HG03175 (cell line): ENCODE measurements around the gene SLC5A9.
"Not testable (repeated sequence)": the region's sequence is repeated elsewhere in the genome, so short reads cannot be mapped to it uniquely, and the experiment has no call there.

ENCODE experiments used
- ATAC-seq: cut with Tn5 transposase; IDR thresholded peaks from one replicate; pipeline ENCODE4 v1.9.1; 2021; ENCODE audit warnings: mild to moderate bottlenecking, moderate library complexity; ENCODE audit not compliant: unreplicated experiment

Gene SLC5A9

DNA sequence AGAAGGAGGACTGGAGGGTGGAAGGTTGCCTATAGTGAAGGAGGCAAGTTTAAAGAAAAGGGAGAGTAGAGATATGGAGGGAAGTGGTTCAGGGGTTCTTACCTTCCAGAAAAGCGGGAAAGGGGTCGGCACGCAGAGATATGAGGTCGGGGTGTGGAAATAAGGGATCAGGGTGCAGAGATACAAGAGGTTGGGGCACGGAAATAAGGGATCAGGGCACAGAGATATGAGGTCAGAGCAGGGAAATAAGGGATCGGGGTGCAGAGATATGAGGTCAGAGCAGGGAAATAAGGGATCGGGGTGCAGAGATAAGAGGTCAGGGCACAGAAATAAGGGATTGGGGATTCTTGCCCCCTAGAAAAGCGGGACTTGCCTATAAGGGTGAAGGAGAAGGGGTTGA lies 9.1 kb upstream of the SLC5A9 start:
- not testable (repeated sequence) for ATAC-seq

DNA sequence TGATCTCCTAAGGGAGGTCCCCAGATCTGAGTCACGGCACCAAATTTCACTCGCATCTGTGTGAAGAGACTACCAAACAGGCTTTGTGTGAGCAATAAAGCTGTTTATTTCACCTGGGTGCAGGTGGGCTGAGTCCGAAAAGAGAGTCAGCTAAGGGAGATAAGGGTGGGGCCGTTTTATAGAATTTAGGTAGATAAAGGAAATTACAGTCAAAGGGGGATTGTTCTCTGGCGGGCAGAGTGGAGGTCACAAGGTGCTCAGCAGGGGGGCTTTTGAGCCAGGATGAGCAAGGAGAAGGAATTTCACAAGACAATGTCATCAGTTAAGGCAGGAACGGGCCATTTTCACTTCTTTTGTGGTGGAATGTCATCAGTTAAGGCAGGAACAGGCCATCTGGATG lies 8.2 kb upstream of the SLC5A9 start:
- not testable (repeated sequence) for ATAC-seq

DNA sequence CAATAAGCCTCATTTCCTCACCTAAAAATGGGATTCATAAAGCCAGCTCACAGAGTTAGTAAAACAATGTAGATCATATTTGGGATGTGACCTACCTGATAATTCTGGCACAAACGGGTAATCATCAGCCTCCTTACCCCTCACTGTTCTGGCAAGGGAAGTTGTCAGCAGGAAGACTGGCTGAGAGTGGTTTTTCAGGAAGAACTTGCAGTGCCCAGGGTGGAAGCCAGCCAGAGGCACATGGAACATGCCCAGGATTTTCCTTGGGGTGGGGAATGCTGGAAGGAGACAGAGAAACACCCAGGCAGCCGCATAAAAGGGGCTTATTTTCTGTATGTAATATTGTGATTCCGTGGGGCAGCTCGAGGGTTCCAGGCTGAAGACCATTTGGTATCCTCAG lies 7.7 kb upstream of the SLC5A9 start:
- no peak for ATAC-seq

DNA sequence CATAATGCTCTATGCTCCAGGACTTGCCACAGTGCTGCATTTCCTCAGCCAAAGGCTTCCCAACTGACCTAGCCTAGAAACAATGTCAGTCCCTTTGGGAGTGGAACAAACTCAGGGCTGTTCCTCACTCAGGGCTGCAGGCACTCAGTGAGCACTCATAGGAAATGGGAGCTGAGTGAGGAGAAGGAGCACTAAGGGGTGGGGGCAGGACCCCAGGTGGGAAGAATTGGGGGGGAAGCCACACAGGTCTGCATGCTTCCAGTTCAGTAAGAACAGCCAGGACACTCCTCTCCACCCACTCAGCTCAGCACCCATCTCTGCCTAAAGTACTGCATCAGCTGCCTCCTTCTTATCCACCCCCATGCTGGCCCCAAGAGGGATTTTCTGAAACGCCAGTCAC lies 7.3 kb upstream of the SLC5A9 start:
- no peak for ATAC-seq

DNA sequence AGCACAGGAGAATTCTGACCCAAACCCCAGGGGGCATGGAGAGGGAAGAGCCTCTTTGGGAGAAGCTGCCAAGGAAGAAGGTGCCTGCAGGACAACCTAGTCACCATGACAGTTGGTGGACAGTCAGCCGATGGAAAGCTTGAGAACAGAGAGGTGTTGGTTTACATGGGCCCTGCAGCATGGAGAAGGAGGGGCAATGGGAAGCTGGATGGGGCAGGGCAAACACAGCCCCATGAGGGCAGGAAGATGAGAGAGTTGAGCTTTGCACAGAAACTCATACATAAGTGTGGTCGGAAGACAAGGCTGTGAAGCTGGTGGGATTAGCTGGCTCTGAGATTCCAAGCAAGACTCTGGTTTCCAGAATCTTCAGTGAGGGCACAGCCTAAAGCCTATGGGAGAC lies 6.6 kb upstream of the SLC5A9 start:
- ATAC-seq = no peak

DNA sequence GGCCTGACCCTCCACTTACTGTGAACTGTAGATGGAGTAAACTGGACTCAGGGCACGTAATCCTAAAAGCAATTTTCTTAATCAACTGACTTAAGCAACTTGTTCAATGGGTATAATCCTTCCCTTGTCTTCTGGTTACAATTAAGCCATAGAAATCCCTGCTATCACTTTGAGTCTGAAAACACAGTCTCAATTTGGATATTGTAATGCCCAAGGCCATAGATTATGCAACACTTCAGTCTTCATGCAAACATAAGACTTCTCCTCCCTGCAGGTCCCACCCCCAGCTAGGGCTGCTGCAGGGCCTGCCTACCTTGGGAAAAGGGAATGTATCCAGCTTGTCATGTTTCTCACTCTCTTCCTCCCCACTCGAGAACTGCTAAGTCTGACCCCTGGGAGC lies 6.2 kb upstream of the SLC5A9 start:
- ATAC-seq = no peak

DNA sequence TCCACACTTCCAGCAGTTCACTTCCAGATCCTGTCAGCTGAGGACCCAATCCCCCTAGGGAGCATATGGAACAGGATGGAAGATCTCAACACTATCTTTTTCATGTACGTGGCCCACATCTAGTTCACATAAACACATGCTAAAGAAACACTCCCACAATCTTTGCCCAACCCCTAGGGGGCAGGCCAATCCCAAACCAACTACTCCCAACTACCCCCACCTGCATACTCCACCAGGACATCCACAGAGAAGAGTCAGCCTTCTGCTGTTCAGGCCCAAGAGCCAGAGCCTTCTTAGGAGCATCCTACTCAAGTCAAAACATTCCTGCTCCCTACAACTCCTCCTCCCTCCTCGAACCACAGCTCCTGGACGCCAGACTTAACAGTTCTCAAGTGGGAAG lies 5.6 kb upstream of the SLC5A9 start:
- ATAC-seq = no peak

DNA sequence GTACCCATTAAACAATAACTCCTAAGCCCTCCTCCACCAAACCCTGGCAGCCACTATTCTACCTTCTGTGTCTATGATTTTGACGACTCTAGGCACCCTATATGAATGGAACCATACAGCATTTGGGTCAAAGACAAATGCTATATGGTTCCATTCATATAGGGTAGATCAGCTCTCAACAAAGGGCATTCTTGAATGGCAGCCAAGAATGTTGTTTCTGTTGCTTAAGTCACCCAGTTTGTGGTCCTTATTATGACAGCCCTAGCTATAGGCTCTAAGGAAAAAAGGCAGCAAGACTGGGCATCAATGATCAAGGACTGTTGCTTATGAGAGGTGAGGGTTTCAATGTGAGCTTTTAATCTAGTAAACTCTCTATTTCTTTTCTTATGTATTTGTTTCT lies 4.7 kb upstream of the SLC5A9 start:
- no peak for ATAC-seq

DNA sequence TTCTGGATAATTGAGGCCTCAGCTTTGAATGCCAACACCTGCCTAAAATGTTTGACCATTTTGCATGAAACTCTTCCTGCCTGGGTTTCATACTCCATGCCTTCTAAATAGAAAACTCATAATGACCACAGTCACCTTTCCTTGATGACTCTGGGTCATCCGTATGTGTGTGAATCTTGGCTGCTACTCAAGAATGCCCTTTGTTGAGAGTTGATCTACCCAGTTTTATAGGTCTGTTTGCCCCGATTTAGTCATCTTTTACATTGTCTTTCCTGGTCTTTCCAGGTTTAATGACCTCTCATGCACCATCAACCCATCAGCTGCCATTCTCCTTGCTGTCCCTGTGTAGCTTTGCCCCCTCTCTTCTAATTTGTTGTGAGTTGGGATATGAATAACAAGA lies 2.7 kb upstream of the SLC5A9 start:
- ATAC-seq = no peak

DNA sequence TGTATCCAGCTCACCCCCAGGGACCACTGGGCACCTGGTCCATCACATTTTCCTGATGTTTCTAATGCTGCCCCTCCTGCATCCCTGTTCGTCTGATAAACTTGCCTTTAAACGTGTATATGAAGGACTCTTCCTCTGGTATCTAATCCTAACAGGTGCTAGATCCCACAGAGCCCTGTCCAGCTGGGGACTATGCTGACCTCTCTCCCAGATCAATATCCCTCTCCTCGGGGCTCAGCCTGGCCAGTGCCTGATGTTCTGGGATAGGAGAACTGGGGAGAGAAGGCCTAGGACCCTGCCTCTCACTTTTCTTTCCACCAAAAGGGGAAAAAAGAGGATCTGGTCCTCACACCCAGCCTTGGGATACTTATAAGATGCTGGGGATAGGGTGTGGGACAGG lies 1.4 kb upstream of the SLC5A9 start:
- no peak for ATAC-seq

DNA sequence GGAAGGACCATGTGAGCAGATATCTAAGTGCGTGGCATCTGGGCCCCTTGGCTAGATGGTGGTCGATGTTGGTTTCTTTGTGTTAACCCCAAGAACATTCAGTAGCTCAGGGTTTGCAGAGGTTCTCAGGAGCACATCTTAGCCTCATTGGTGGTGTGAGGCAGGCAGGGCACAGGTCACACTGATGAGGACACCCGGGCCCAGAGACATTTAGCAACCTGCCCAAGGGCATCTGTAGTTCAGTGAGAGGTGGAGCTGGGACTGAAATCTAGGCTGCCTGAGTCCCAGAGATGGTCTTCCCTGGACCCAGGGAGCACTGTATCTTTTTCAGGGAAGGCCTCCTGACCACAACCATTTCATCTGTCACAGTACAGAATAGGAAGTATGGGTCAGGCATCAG lies 859 bp upstream of the SLC5A9 start:
- ATAC-seq = no peak

DNA sequence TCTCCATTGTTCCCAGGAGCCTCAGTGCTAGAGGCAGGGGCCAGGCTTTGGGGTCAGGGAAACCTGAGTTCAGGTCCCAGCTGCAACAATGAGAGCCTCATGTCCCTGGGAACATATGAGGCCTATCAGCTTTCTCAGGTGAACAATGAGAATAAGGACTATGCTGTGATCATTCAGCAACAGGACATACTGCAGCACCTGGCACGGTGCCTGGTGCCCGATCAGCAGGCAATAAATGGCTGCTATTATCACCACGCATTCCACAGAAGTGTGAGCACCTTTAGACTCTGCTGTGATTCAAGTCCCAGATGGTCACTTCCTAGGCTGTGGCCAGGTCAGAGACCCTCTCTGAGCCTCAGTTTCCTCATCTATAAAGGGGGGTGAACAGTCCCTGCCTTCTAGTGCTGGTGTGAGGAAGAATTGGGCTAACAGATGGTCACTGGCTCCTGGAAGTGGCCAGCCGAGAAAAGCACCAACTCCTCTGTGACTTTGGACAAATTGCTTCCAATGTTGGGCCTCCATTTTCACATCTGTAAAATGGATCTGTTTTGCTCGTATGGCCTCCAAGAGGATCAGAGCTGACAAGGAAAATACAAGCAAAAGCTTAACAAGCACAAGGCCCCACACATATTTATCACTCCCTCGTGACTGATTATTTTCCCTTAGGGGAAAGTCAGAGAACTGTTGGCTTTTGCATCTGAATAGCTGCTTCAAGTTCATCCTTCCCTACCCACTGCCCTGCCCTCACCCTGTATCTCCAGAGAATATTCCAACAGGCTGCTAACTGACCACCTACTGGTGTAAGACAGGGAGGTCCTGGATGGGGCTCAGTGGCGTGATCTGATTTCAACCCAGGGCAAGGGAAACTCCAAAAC lies 1.1 kb downstream of the SLC5A9 start:
- no peak for ATAC-seq

DNA sequence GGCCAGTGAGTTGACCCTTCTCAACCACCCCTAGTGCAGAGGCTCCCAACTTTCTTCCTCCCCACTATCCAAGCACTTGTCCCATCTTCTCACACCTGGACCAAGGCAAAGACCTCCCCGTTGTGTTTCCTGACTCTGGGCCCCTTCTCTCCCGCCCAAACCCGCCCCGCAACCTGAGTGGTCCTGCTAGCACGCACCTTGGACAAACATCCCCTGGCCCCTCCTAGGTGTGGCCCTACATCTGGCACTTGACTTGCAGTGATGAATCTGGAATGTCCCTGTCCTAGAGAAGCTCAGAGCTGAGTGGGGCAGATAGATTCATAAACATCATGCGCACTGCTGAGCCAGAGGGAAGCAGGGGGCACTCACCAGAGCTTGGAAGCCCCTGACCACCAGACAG lies 2.3 kb downstream of the SLC5A9 start:
- ATAC-seq = no peak

DNA sequence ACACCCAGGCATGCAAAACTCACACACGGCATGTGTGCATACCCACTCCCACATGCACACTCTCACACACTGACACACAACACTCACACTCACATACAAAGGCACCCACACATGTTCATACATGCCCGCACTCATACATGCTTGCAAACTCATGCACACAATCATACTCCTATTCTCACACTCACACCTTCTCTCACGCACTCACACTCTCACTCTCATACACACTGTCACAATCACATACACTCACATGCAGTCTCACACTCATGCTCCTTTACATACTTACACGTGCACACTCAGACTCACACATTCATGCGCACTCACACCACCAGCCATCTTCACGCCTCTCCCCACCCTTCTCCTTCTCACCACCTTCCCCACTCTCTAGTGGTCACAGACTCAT lies 3.1 kb downstream of the SLC5A9 start:
- ATAC-seq = no peak

DNA sequence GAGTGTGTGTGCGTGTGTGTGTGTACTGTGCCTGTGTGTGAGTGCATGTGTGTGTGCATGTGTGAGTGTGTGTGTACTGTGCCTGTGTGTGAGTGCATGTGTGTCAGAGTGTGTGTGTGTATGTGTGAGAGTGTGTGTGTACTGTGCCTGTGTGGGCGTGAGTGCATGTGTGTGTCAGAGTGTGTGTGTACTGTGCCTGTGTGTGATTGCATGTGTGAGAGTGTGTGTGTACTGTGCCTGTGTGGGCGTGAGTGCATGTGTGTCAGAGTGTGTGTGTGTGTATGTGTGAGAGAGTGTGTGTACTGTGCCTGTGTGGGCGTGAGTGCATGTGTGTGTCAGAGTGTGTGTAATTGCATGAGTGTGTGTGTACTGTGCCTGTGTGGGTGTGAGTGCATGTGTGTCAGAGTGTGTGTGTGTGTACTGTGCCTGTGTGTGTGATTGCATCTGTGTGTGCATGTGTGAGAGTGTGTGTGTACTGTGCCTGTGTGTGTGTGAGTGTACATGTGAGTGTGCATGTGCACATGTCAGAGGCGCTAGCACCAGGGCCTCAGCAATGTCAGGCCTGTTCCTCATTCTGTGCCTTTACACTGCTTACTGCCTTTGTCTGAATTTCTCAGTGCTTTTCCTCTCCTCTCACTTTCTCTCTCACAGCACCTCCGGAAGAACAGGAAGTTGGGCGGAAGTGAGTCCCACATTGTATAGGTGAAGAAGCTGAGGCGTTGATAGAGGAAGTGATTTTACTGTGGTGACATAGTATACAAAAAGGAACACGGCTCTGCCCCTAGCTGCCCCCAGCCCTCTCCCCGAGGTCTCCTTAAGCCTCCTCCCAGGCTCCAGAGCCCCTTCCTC lies 4.9 kb downstream of the SLC5A9 start:
- ATAC-seq = peak; percentile 75

DNA sequence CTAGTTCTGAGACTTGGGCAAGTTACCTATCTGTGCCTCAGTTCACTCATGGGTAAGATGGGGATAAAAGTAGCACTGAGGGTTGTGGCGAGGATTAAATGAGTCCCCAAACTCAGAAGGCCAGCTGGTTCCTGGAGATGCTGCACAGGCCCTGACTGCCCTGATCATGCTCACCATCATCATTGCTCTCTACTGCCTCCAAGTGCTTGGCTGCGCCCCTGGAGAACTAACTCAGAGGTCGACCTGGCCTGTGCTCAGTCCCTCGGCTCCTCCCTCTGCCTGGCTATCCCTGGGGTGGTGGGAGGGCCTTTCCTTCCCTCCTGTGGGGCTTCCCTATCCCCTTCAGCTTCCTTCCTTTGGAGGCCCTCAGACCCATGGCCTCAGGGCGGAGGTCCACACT lies 5.6 kb downstream of the SLC5A9 start:
- ATAC-seq = no peak

DNA sequence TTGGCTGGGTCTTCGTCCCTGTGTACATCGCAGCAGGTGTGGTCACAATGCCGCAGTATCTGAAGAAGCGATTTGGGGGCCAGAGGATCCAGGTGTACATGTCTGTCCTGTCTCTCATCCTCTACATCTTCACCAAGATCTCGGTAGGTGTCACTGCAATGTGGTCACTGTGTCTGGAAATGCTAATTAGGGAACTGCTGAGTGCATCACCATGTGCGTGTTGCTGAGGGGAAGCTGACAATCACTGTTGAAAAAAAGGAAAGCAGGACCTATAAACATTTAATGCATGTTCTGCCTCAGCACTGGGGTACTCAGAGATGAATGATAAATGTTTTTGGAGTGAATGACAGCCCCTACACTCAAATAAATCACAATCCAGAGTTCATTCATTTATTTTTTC lies 6.8 kb downstream of the SLC5A9 start:
- ATAC-seq = no peak

DNA sequence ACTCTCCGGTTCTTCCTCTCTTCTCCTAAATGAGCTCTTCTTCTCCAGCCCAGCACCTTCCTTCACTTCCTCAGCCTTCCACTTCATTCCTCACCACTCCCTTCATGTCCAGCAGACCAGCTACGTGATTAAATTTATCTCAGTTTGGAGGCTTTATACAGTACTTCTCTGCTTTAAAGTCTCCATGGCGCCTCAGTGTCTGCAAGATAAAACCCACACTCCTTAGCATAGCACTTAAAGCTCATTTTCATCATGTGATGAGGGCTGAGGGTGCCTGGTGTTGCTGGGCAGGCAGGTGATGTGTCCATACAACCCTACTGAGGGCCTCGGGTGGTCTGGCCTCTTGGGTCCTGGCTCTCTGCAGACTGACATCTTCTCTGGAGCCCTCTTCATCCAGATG lies 7.7 kb downstream of the SLC5A9 start:
- ATAC-seq = no peak

DNA sequence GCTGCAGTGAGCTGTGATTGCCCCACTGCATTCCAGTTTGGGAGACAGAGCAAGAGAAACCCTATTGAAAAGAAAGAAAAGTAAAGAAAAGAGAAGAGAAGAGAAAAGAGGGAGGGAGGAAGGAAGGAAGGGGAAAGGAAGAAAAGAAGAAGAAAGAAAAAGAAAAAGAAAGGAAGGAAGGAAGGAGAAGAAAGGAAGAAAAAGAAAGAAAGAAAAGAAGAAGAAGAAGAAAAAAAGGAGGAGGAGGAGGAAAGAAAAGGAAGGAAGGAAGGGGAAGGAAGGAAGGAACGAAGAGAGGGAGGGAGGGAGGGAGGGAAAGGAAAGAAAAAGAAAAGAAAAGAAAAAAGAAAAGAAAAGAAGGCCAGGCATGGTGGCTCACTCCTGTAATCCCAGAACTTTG lies 10.2 kb downstream of the SLC5A9 start:
- no peak for ATAC-seq

DNA sequence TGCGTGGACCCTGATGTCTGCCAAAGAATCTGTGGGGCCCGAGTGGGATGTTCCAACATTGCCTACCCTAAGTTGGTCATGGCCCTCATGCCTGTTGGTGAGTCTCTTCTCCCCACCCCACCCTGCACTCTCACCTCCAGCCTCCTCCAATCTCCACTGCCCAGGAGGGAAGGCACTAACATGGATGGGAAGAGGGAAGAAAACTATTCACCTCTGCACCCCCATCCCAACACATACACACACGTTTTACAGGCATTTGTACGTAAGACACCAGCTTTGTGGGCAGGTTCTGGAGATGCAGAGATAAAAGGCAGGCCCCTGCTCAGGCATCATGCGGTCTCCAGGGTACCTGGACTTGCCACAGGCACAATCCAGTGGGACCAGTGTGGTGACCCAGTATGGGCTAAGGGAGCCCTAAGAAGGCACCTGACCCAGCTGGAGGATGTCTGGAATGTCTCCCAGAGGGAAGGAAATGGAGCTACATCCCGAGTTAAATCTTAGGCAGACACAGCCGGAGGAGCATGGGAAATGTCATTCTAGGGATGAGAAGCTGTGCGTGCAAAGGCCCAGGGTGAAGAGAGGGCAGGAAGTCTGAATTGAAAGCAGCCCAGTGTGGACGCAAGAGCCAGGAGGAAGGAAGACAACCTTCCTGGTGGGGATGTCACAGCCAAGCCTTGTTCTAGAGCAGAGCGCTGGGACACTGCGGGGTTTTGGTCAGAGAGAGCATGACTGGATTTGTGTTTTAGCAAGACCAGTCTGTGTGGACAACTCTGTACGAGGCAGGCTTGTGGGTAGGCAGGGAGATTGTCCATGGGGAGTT lies 11.4 kb downstream of the SLC5A9 start:
- ATAC-seq = no peak

DNA sequence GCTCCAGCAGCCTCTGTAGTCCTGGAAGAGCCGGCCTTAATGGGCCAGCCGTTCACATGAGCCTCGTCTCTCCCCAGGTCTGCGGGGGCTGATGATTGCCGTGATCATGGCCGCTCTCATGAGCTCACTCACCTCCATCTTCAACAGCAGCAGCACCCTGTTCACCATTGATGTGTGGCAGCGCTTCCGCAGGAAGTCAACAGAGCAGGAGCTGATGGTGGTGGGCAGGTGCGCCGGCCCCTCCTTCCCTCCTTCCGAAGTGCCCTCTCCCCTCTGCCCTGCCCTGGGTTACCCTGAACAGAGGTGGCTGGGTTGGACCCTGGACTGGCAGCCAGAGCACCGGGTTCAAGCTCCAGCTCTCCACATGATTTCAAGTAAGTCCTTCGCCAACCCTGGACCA lies 13.1 kb downstream of the SLC5A9 start:
- ATAC-seq = no peak
